COLO668 (cell line): ENCODE results near the gene C4orf17.
A peak's percentile ranks its signal among the peaks of the same experiment; 100 is the strongest.

ENCODE experiments used
- DNase-seq: peaks from one replicate; lab custom pipeline; 2025; ENCODE audit not compliant: unreplicated experiment; lab: John Stamatoyannopoulos, UW

C4orf17 gene

DNA sequence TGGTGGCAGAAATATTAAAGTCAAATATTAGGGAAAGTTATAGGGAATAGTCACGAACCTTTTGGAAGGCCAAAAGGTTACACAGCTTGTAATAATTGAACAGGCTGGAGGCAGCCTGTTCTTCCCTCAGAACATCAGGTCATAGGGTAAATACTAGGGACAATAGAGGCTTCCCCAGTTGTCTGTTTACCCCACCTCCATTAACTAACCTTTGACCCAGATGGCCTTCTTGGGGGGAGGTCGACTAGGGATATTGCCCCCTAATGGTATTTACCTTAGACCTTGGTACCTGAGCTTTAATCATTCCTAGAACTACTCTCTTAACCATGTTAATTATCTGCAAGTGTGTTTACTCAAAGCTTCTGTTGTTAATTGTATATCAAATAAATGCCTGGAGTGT is 26.0 kb downstream of the C4orf17 start:
- peak; percentile 33 for DNase-seq

DNA sequence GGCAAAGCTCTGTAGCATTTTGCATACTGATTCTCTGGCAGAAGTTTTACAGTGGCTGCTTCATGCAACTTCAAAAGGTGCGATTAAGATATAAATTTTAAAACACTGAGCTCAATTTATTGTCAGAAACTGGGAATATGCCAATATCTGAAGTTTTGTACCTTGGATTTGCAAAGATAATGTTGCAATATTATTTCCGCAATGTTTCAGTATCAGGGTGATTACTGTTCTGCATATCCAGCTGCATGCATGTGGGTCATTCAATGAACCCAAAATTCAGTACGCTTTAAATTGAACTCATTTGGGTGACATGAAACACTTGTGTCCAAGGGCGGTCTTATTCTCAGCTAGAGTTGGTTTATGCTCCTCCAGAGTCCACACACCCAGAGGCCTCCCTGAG is 26.9 kb downstream of the C4orf17 start:
- DNase-seq, result no peak

DNA sequence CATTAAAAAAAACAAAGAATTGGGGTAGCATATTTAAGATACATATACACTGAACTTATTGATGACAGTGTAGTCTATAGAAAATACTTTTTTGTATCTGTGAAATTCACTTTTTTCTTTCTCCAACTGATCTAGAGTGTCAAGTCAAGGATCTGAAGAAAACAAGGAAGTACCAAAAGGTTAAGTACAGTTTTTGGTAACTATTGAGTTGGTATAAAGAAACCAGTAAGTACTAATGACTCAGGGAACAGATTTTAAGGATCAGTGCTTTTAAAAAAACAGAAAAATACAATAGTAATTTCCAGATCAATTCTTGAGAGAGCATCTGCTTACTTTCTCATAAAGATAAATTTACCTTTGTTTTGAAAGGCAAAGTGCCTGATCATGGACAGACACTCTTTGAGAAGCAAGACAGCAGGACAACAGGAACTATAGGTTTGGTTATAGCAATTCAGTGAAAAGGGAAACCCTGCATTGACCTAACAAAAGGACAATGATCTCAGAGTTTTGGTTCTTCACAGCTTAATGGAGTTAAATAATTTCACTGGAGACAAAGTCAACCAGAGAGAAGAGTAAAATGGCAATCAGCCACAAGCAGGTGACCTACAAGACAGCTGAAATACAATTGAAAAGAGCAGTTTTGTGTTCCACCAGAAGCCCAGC is 29.6 kb downstream of the C4orf17 start:
- no peak for DNase-seq

DNA sequence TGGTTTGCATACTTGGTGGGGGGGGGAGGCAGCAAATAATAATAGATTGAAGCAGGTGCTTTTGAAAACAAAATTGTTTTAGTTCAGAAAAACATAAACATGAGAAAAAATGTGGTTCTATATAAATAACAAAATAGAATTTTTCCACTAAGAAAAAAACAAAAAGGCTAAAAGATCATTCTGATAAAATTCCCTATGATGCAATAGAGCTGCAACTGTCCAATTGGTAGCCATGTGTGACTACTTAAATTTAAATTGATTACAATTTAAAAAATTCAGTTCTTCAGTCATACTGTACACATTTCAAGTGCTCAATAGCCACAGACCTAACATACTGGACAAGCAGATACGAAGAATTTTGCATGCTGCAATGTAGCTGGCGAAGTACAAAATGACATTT is 42.1 kb downstream of the C4orf17 start:
- DNase-seq, result no peak

DNA sequence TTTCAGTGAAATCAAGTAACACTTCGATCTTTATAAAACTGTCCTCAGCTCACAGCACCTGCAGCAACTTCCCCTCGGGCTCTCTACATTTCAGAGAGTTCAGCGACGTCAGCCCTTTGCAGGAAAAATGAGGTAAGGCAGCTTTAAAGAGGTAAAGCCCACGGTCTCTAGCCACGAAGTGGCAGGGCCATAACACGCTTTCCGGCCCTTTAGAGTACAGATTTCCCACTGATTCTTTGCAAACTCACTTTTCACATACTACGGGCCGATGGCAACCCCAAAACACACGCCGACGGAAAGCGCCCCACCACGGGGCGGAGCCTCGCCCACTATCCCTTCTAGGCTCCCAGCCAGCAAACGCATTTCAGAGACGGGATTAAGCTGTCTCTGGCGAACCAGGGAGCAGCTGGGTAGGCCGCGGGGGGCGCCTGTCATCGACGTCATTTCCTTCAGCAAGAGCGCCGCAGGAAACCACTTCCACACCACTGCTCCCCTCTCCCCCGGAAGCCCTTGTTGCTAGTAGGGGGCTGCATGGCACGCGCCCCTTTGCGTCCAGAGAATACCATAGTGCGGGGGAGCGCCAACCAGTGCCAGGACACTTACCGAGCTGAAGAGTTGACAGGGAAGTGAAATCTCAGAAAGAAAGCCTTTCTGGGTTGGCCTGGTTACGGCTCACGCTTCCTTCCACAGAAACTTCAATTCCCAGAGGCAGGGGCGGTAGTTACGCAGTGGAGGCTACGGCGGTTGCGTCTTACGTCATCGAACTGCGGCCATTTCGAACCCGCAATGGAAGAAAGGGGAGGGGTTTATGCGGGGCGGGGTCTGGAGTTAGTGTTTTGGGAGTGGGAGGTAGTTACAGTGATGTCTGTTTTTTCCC is 52.7 kb downstream of the C4orf17 start, which contains the start of gene TRMT10A:
TRMT10A (minus strand) TSS at position 730 of the 877 bp plus-strand sequence. CDS start 4,701 bp downstream, outside the sequence.
- peak; percentile 96 for DNase-seq

DNA sequence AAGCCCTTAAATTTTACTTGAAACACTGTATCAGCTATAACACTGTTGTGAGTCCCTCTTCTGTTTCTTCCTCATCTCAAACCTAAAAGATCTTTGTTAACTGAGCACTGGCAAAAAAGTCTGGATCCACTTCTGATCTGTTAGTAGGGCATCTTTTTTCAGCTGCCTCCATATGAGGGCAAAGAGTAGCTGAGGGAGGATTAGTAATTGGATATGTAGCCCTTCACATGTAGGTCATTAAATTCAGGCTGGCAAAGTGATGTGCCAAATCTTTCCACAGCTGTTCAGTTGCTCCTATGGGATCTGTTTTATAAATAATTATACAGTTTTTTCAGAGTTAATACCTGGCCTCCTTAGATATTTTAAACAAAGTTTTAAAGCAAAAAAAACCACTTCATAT is 54.1 kb downstream of the C4orf17 start:
- peak; percentile 12 for DNase-seq

DNA sequence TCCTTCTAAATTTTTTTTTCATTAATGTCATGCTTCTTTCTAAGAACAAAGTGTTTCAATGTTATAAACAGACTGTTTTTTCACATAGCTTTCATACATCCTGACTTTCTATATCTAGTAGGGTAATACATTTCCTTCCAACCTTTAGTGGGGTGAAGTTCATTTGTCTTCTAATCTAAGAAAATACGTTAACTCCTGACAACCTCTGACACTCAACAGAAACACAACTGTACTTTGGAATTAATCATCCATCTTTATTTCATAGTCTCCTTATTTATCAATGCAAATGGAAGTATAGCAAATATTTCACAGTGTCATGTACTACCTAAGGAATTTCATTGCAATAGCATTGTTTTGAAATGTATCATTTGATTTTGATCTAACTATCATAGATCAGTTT is 61.1 kb downstream of the C4orf17 start:
- DNase-seq, result no peak

DNA sequence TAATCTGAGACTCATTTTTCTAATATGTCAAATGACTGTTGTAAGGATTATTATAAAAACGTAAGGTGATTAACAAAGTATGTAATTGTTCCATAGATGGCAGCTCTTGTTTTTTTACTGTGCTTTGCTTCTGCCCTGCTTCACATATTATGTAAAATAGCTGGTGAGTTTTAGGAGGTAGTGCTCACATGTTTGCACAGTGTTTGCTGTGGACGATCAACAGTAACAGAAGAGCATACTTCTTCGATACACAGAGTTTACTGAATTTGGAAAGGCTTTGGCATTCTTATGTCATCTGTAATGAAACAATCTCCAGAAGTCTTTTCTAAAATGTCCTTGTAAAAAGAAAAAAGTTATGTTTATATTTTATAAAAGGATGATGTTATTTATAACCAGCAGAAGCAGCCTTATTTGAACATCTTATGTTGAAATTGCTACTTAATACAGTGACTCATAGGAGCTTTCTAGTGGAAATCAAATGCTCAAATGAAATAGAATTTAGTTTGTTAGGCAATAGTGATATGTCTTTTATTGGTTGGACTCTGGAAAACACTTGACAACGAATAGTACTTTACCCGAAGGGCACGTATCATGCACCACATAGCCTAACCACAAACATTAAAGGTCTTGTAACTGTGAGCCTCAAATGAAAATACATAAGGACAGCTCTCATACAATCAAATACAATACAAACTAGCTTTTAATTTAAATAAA is 61.9 kb downstream of the C4orf17 start:
- no peak for DNase-seq

DNA sequence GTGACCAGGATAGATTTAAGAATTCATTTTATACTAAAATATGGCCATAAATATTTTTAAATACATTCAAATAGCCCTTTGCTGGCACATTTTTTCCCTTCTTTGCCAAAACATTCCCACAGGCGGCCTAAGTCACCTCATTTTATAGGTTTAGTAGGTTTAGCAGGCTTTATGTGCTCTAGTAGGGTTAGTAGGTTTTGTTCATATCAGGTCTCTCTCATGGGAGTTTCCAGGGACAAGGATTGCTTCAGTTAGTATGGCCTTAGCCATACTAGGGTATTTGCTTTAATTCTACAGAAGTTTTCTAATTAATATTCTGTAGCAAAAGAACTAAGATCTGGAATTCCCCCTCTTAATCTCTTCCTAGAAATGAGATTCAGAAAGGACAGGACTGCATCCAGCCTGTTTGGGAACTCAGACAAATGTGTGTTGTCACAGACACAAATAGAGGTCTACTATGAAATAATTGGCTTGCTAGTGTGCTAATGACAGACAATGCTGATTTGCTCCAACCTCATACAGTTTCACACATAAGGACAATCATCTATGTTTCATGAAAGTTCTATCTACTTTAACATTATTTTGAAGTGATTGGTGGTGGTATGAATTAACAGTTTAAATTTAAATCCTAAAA is 63.0 kb downstream of the C4orf17 start:
- DNase-seq, result no peak

DNA sequence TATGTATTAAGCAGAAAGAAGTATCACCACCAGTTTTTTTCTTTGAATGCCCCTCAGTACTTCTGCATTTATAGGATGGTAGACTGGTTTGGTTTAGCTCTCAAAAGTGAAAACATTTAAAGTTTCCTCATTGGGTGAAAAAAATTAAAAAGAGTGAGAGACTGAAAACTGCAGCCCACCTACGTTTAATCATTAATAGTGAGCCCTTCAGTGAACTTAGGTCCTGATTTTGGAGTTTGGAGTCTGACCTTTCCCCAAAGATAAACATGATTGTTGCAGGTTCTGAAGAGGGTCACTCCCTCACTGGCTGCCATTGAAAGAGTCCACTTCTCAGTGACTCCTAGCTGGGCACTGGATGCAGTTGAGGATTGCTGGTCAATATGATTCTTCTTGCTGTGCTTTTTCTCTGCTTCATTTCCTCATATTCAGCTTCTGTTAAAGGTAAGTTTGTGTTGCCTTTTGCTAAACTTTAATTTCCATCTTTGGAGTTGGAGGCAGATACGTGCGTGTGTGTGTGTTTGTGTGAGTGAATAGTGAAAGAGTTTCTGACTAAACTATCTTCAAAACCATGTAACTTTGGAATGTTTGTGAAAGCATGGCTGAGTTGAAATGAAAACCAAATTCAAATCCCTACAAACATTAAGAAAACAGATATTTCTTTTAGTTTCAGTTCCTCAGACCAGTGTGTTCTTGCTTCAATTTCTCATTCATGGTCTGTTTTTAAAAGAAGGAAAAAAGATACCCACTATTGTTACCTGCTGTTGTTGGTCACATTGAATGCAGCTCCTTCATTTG is 63.9 kb downstream of the C4orf17 start, which contains the start of gene MTTP:
MTTP (plus strand) TSS at position 295 of the 795 bp plus-strand sequence; CDS start at position 381, 86 bp downstream.
- no peak for DNase-seq

DNA sequence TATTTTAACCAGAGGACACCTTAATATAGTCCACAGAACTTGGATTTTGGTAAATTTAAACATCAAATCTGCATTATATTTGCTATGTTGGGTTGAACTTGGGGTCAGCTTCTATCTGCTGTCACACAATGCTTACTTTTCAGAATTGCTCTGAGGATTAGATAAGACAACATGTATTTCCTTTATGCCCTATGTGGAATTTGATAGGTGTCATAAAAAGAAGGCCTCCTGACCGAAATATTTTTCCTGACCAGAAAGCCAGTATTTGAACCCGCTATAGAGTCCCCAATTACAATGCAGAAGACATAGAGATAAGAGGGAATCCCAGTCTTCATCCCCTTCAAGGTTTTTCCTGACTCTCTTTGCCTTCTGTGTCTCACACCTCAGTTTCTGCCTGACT is 67.9 kb downstream of the C4orf17 start:
- DNase-seq, result no peak

DNA sequence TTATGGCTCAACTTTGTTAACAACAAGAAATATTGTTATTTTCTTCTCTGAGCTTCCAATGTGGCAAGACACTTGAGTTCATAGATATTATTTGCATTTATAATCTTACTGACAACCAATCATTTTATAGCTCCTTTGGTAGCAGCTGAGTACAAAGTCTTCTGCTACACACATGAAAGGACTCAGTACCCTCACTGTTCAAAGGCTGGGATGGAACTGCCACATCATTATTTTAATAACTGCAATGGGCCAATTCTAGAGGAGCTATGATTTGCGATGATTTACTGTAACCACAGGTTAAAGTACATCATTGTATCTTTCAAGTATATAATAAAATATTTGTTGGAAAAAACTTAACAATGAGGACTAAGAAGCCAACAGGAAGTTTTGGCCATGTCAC is 74.7 kb downstream of the C4orf17 start:
- DNase-seq, result no peak

DNA sequence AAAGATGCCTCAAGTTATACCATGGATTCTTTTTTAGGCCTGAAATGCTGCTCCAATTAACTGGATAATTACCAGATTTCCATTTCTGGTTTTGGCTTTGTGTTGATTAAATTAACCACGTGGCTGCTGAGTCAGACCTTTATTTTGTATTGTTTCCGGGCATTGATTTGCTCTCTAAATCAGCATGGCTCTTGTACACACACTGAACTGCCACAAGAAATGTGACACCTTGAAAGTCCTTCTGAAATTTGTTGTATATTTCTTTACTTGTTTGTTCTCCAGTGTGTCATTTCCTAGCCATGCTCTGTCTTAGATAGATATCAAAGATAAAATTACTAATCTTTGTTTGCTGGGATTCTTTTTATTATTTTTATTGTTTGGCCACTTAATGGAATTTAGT is 75.5 kb downstream of the C4orf17 start:
- DNase-seq, result peak; percentile 14

DNA sequence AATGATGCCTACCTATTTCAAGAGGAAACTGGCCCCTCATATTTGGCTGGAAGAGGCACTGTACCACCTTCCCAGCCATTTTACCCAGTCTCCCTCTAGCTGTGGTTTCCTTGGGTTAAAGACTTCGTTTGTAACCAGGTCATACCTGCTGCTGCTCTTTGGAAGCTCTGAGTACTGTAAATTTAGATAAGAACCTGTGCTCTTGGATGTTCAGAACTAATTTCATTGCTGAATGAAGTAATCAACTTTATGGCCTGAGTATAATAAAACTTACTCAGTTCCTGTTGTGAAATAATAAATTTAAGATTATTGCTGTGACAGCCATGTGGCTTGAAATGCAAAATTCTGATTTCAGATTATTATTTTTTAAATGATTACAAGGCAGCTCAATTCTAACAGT is 76.0 kb downstream of the C4orf17 start:
- no peak for DNase-seq

DNA sequence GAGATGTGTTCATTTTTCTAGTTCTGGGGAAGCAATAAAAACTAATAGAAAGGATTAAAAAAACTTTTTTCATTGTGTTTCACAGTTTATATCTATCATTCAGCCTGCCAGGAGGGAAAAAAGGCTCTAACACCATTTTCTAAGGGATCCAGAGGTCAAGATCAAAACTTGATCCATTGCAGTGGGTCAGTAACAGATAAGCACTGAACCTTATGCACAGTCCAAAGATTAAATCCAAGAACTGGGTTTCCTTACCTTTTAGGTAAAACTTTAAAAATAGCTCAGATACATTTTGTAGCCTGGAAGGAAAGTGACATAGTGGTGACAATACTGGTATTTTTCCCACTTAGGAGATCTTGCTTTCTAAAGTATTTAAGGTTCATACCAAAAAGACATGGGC is 76.5 kb downstream of the C4orf17 start:
- DNase-seq, result no peak

DNA sequence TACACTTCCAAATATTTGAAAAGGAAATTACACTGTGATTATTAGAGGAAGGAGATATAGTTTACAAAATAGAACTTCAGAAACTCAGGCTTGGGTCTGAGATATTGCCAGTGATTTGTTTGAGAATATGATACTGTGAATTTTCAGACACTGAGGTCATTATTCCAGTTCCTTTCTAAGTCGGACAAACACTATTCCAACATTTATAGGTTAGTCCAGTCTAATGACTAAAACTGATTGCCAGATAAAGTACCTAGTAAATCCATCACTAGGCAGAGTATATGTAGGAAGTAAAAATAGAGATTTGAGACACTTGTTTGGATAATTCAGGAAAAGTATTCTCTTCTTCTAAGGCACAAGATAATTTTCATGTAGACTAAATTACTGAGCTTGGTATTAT is 77.0 kb downstream of the C4orf17 start:
- DNase-seq, result no peak

DNA sequence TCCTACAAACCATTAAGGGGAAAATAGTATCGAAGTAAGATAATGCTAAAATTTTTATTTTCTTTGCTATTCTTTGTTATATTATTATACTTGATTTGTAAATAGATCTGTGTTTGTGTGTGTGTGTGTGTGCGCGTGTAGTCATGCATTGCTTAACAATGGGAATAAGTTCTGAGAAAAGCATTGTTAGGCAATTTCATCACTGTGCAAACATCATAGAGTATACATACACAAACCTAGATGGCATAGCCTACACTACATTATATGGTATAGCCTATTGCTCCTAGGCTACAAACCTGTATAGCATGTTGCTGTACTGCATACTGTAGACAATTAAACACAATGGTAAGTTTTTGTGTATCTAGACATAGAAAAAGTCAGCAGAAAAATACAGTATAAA is 80.9 kb downstream of the C4orf17 start:
- peak; percentile 33 for DNase-seq
